ENCODE results near the gene RPL22L1. TPM values are rescaled to one million over a fixed set of nuclear protein-coding genes. Genes with fewer than 3 reads are reported as not detected.
"Not testable (repeated sequence)": the region's sequence is repeated elsewhere in the genome, so short reads cannot be mapped to it uniquely, and the experiment has no call there.

The RPL22L1 gene
- total RNA-seq, 6 experiments from 2014 or later, result 9.5 to 126 (median 31.1) TPM

DNA sequence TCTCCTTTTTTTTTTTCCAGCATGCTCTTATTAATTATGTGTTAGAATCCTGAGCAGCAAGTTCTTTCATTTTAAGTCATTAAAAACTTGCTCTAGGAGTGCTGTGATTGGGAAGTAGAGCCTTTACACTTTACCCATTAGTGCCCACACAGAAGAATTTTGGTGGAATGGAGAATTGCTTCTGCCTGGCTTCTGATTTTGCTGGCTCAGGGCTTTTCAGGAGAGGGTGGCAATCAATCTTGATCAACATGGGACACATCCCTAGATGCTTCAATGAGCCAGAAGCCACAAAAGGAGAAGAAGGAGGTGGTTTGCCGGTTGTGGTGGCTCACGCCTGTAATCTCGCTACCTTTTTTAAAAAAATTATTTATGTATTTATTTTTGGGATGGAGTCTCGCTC, 39.4 kb downstream of the RPL22L1 start:
- Histone ChIP-seq H3K4me1 (no peaks in the 10 kb centered on the region), H3K36me3 (no peaks in the 10 kb centered on the region), H3K27ac (no peak overlapping the region), H3K27me3 (no peaks in the 10 kb centered on the region), H3K9me3 (no peaks in the 10 kb centered on the region), H3K4me3 (no peak overlapping the region)
- ATAC-seq, result no peak
- TF ChIP-seq, protein P1, sequence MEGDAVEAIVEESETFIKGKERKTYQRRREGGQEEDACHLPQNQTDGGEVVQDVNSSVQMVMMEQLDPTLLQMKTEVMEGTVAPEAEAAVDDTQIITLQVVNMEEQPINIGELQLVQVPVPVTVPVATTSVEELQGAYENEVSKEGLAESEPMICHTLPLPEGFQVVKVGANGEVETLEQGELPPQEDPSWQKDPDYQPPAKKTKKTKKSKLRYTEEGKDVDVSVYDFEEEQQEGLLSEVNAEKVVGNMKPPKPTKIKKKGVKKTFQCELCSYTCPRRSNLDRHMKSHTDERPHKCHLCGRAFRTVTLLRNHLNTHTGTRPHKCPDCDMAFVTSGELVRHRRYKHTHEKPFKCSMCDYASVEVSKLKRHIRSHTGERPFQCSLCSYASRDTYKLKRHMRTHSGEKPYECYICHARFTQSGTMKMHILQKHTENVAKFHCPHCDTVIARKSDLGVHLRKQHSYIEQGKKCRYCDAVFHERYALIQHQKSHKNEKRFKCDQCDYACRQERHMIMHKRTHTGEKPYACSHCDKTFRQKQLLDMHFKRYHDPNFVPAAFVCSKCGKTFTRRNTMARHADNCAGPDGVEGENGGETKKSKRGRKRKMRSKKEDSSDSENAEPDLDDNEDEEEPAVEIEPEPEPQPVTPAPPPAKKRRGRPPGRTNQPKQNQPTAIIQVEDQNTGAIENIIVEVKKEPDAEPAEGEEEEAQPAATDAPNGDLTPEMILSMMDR (IDR thresholded peaks at IDR 0.05), result no peak
- no peak for TF ChIP-seq POLR2A (IDR thresholded peaks at IDR 0.05)
- DNase-seq, result no peak
- WGBS (ENCODE audit: insufficient coverage, low coverage, low lambda C conversion rate, missing lambda C conversion rate), result 89% methylated on average over 3 of the region's 4 CpGs
- intact Hi-C loops (cut with DNase I), result no loop called here

DNA sequence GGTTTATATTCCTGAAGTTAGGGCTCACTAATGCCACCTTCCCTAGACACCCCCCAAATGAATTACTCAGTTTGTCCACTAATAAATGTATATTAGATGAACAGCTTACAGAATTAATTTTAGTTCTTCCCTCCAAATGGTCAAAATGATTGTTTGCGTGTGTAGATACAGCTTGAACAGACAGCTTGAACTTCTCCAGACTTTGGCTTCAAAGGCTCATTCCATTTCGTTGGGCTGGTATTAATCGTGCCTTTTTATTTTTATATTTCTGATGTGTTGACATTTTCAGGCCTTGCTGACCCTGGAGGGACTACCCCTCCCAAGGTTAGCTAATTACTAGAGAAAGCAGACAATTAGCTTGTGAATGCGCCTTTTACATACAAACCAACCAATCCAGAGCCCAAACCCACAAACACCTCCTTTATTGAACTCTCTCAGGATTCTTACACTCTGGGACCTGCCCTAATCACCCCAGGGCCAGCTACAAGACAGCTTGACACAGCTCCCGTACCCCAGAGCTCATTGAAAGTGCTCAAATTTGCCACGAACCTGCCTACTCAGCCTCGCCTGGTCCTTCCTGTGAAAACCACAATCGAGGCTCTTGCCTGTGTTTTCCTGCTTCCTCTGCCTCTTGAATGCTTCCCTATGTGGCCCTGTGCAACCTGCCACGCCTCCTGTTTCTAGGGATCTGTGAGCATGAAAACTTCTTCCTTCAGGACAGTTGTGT, 40.3 kb downstream of the RPL22L1 start:
- intact Hi-C loops (cut with DNase I), result no loop called here
- DNase-seq, result no peak
- TF ChIP-seq, protein P1 (IDR thresholded peaks at IDR 0.05), result no peak
- no peak for TF ChIP-seq POLR2A (IDR thresholded peaks at IDR 0.05)

DNA sequence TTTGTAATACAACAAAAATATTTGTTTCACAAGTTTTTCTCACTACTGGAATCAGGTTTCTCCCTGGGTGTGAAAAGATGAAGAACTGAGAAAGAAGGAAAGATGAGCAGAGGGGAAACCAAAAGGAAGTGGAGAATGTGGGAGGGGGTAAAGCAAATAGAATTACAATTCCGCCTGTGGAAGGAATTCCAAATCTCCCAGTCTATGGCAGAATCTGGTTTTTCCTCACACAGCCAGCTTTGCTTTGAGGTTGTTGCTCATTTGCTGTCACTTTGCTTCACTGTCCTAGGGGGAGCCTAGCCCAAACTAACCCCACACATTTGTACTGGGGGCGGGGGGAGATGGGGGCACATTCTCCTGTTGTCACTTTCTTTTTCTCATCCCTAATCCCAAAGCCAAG, 43.9 kb downstream of the RPL22L1 start:
- Histone ChIP-seq H3K4me1 (no peaks in the 10 kb centered on the region), H3K27me3 (no peaks in the 10 kb centered on the region), H3K36me3 (no peaks in the 10 kb centered on the region), H3K9me3 (no peaks in the 10 kb centered on the region), H3K4me3 (no peak overlapping the region), H3K27ac (no peak overlapping the region)
- 53% methylated on average over 2 of the region's 2 CpGs for WGBS (ENCODE audit: insufficient coverage, low coverage, low lambda C conversion rate, missing lambda C conversion rate)
- DNase-seq (no peak), ATAC-seq (no peak)
- TF ChIP-seq, protein P1 (IDR thresholded peaks at IDR 0.05), result no peak
- no peak for TF ChIP-seq POLR2A (IDR thresholded peaks at IDR 0.05)
- intact Hi-C loops (cut with DNase I), result no loop called here

More for the DNA sequence above, 40.3 kb downstream of the RPL22L1 start:
- no peak overlapping the region for H3K4me3 ChIP-seq
- H3K36me3 ChIP-seq, result no peaks in the 10 kb centered on the region
- WGBS (ENCODE audit: insufficient coverage, low coverage, low lambda C conversion rate, missing lambda C conversion rate), result 63% methylated on average over 9 of the region's 9 CpGs
- ATAC-seq, result no peak
- H3K9me3 ChIP-seq, result no peaks in the 10 kb centered on the region
- no peak overlapping the region for H3K27ac ChIP-seq
- H3K4me1 ChIP-seq, result no peaks in the 10 kb centered on the region
- H3K27me3 ChIP-seq, result no peaks in the 10 kb centered on the region

DNA sequence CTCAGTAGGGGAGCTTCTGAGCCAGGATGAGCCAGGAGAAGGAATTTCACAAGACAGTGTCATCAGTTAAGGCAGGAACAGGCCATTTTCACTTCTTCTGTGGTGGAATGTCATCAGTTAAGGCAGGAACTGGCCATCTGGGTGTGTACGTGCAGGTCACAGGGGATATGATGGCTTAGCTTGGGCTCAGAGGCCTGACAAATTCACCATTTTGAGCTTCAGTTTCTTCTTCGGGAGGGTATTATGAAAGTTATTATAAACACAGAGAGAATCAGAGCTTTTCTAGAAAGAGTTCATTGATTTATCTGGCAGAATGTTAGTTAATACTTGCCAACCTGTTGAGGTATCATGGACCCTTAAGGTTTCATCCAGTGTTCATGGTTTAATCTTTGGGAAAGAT, 46.4 kb downstream of the RPL22L1 start:
- H3K9me3 ChIP-seq; H3K4me1 ChIP-seq; ATAC-seq; H3K27me3 ChIP-seq; H3K4me3 ChIP-seq; H3K36me3 ChIP-seq; DNase-seq; H3K27ac ChIP-seq; intact Hi-C loops (cut with DNase I): not testable (repeated sequence)
- WGBS (ENCODE audit: insufficient coverage, low coverage, low lambda C conversion rate, missing lambda C conversion rate), result 82% methylated on average over 2 of the region's 2 CpGs

DNA sequence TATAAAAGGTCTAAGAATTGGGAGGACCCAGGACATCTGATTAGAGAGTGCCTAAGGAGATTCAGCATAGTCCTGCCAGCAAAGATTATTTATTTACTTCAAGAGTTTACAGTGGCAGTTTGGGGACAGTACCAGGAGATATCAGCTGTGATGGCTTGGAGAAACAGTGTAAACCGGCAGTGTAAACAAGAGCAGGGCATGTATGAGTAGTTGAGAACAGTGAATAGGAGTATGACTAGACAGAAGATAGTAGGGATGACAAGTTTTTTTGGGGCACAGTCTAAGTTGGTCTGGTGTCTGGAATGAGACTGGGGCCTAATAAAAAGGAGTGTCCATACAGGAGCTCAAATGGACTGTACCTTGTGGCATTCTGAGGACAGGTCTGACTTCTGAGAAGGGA, 51.7 kb downstream of the RPL22L1 start:
- 60% methylated on average over 1 of the region's 1 CpG for WGBS (ENCODE audit: insufficient coverage, low coverage, low lambda C conversion rate, missing lambda C conversion rate)
- H3K27me3 ChIP-seq, H3K36me3 ChIP-seq, H3K9me3 ChIP-seq, H3K27ac ChIP-seq, DNase-seq, H3K4me1 ChIP-seq, H3K4me3 ChIP-seq, ATAC-seq: not testable (repeated sequence)
- intact Hi-C loops (cut with DNase I), result loop anchor here in 1 of 2 donors (10.0 kb wide), 1 partner anchor 404 kb away; the partner anchor contains the start of gene CLDN11

DNA sequence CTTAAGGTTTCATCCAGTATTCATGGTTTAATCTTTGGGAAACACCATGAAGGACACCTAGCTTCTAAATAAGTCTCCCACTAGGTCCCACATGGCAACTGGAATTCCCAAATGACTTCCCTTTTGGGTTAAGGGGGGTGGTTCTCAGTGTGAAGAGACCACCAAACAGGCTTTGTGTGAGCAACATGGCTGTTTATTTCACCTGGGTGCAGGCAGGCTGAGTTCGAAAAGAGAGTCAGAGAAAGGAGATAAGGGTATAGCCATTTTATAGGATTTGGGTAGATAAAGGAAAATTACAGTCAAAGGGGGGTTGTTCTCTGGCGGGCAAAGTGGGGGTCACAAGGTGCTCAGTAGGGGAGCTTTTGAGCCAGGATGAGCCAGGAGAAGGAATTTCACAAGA, 52.5 kb downstream of the RPL22L1 start:
- intact Hi-C loops (cut with DNase I), result loop anchor here in 1 of 2 donors (10.0 kb wide), 1 partner anchor 403 kb away; the partner anchor contains the start of gene CLDN11
- 90% methylated on average over 2 of the region's 2 CpGs for WGBS (ENCODE audit: insufficient coverage, low coverage, low lambda C conversion rate, missing lambda C conversion rate)
- not testable (repeated sequence) for H3K27ac ChIP-seq, DNase-seq, H3K36me3 ChIP-seq, ATAC-seq, H3K4me1 ChIP-seq, H3K27me3 ChIP-seq, H3K4me3 ChIP-seq, H3K9me3 ChIP-seq
